Measurements from ENCODE around the gene ALDH7A1. TPM values are rescaled to one million over a fixed set of nuclear protein-coding genes. Genes with fewer than 3 reads are reported as not detected.

ALDH7A1 gene
- total and polyA plus RNA-seq, 2 donors (not counting 1 experiment from before 2014, with no cell fraction given), result 0.78 to 3.3 TPM

DNA sequence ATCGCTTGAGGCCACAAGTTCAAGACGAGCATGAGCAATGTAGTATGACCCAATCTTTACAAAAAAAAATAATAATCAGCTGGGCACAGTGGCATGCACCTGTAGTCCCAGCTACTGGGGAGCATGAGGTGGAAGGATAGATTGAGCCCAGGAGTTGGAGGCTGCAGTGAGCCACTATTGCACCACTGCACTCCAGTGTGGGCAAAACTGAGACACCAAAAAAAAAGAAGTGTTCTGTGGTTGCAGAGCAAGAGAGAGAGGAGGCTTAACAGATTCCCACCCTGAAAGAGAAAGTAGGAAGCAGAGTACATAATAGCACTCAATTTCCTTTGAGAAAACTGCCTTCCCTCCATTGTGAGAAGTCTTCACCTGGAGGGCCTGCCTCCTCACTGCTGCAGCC is 52.6 kb downstream of the ALDH7A1 start:
- Mint-ChIP-seq H3K27ac (no peak overlapping the region), H3K9me3 (ENCODE audit: insufficient read depth) (no peaks in the 10 kb centered on the region), H3K4me3 (no peak overlapping the region), H3K4me1 (no peaks in the 10 kb centered on the region), H3K27me3 (no peaks in the 10 kb centered on the region)
- intact Hi-C loops (cut with micrococcal nuclease), result no loop called here
- peaks cover 0 to 3% (median 0%) of the 10 kb centered on the region in 3 donors for H3K9me3 ChIP-seq (ENCODE audit: control extremely low read depth in 1 of 3, control insufficient read depth in 2 of 3, insufficient read depth in 1 of 3, low read length in 2 of 3)
- ChIA-PET POLR2A (interaction anchor here (0.7 kb wide), 1 partner anchor 10 kb away, joined by 3 read pairs; no protein-coding TSS in a partner anchor), CTCF (interaction anchor here (0.6 to 7.2 kb wide), 5 partner anchors 11 to 204 kb away, joined by 3 to 93 read pairs (median 4); no protein-coding TSS in a partner anchor)
- ATAC-seq (ENCODE audit: low read depth) (no peak), DNase-seq (no peak)
- no peaks in the 10 kb centered on the region for H3K79me2 ChIP-seq (ENCODE audit: control insufficient read depth, insufficient read depth, low read length)
- no peaks in the 10 kb centered on the region for H3K36me3 ChIP-seq (replicated peaks in 1 of 2; ENCODE audit: control extremely low read depth in 1 of 2, control insufficient read depth in 1 of 2, extremely low read depth in 1 of 2, insufficient read depth in 2 of 2, low read length in 1 of 2)
- no peak overlapping the region for H3K4me2 ChIP-seq (replicated peaks; ENCODE audit: low read depth, low read length, poor library complexity, severe bottlenecking)
- H3K9ac ChIP-seq (ENCODE audit: low read length), result no peak overlapping the region
- no peaks in the 10 kb centered on the region for H3K4me1 ChIP-seq (ENCODE audit: control insufficient read depth in 2 of 2, insufficient read depth in 2 of 2, low read length in 2 of 2)
- no peak for TF ChIP-seq EZH2 (IDR thresholded peaks at IDR 0.05; ENCODE audit: borderline replicate concordance, insufficient read depth, low read depth, low read length, poor library complexity, severe bottlenecking)
- TF ChIP-seq, protein P1, sequence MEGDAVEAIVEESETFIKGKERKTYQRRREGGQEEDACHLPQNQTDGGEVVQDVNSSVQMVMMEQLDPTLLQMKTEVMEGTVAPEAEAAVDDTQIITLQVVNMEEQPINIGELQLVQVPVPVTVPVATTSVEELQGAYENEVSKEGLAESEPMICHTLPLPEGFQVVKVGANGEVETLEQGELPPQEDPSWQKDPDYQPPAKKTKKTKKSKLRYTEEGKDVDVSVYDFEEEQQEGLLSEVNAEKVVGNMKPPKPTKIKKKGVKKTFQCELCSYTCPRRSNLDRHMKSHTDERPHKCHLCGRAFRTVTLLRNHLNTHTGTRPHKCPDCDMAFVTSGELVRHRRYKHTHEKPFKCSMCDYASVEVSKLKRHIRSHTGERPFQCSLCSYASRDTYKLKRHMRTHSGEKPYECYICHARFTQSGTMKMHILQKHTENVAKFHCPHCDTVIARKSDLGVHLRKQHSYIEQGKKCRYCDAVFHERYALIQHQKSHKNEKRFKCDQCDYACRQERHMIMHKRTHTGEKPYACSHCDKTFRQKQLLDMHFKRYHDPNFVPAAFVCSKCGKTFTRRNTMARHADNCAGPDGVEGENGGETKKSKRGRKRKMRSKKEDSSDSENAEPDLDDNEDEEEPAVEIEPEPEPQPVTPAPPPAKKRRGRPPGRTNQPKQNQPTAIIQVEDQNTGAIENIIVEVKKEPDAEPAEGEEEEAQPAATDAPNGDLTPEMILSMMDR (IDR thresholded peaks at IDR 0.05), result no peak
- no peak overlapping the region for H2AFZ ChIP-seq (ENCODE audit: insufficient read depth, low read depth, low read length, poor library complexity, severe bottlenecking)
- WGBS (ENCODE audit: insufficient coverage), result no CpG with 5 or more reads among the region's 2 CpGs
- no peaks in the 10 kb centered on the region for H3K27me3 ChIP-seq (replicated peaks in 1 of 4; ENCODE audit: control extremely low read depth in 1 of 4, control insufficient read depth in 3 of 4, insufficient read depth in 4 of 4, low read length in 3 of 4)
- no peak overlapping the region for H3K4me3 ChIP-seq (ENCODE audit: control extremely low read depth in 1 of 5, extremely low read depth in 1 of 5, insufficient read depth in 1 of 5, low read depth in 2 of 5, low read length in 4 of 5)
- H3K27ac ChIP-seq (ENCODE audit: low read length in 2 of 2), result no peak overlapping the region
- no peaks in the 10 kb centered on the region for H4K20me1 ChIP-seq (ENCODE audit: control insufficient read depth, insufficient read depth, low read length, poor library complexity, severe bottlenecking)

DNA sequence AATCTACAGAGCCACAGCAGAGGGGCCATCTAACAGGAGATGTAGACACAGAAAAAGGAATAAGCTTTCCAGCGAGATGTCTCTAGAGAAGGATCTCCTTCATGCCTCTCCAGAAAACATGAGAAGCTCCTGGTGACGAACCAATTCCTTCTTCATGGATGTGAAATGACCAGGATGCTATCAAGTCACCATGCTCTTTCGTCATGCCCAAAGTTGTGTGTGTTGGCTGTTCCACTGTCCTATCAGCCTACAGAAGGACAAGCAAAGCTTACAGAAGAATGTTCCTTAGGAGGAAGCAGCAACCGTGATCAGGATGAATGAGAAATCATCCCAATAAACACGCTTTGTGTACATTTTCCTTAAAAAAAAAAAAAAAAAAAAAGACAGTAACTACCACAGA is 54.4 kb downstream of the ALDH7A1 start:
- H3K27ac Mint-ChIP-seq, result no peak overlapping the region
- Histone ChIP-seq H3K9ac (ENCODE audit: low read length) (no peak overlapping the region), H3K9me3 (ENCODE audit: control extremely low read depth in 1 of 3, control insufficient read depth in 2 of 3, insufficient read depth in 1 of 3, low read length in 2 of 3) (peaks cover 0 to 3% (median 0%) of the 10 kb centered on the region in 3 donors), H3K4me3 (ENCODE audit: control extremely low read depth in 1 of 5, extremely low read depth in 1 of 5, insufficient read depth in 1 of 5, low read depth in 2 of 5, low read length in 4 of 5) (no peak overlapping the region), H3K4me2 (replicated peaks; ENCODE audit: low read depth, low read length, poor library complexity, severe bottlenecking) (no peak overlapping the region), H2AFZ (ENCODE audit: insufficient read depth, low read depth, low read length, poor library complexity, severe bottlenecking) (no peak overlapping the region), H3K27ac (ENCODE audit: low read length in 2 of 2) (no peak overlapping the region), H4K20me1 (ENCODE audit: control insufficient read depth, insufficient read depth, low read length, poor library complexity, severe bottlenecking) (no peaks in the 10 kb centered on the region), H3K36me3 (replicated peaks in 1 of 2; ENCODE audit: control extremely low read depth in 1 of 2, control insufficient read depth in 1 of 2, extremely low read depth in 1 of 2, insufficient read depth in 2 of 2, low read length in 1 of 2) (no peaks in the 10 kb centered on the region), H3K27me3 (replicated peaks in 1 of 4; ENCODE audit: control extremely low read depth in 1 of 4, control insufficient read depth in 3 of 4, insufficient read depth in 4 of 4, low read length in 3 of 4) (no peaks in the 10 kb centered on the region), H3K4me1 (ENCODE audit: control insufficient read depth in 2 of 2, insufficient read depth in 2 of 2, low read length in 2 of 2) (no peaks in the 10 kb centered on the region), H3K79me2 (ENCODE audit: control insufficient read depth, insufficient read depth, low read length) (no peaks in the 10 kb centered on the region)
- TF ChIP-seq, protein P1 (IDR thresholded peaks at IDR 0.05), result no peak
- TF ChIP-seq EZH2 (IDR thresholded peaks at IDR 0.05; ENCODE audit: borderline replicate concordance, insufficient read depth, low read depth, low read length, poor library complexity, severe bottlenecking), result no peak
- WGBS (ENCODE audit: insufficient coverage), result 100% methylated on average over 2 of the region's 5 CpGs
- intact Hi-C loops (cut with micrococcal nuclease), result no loop called here
- no peak for ATAC-seq (ENCODE audit: low read depth)
- no peaks in the 10 kb centered on the region for H3K9me3 Mint-ChIP-seq (ENCODE audit: insufficient read depth)
- no peak overlapping the region for H3K4me3 Mint-ChIP-seq
- CTCF ChIA-PET, result interaction anchor here (0.7 to 7.2 kb wide), 10 partner anchors 9 to 786 kb away, joined by 3 to 93 read pairs (median 4); no protein-coding TSS in a partner anchor
- no peak for DNase-seq
- POLR2A ChIA-PET, result no interaction called here
- H3K4me1 Mint-ChIP-seq, result no peaks in the 10 kb centered on the region
- H3K27me3 Mint-ChIP-seq, result no peaks in the 10 kb centered on the region

Data from B cell (primary cell).